A673 (cell line): ENCODE results near the gene NR2E1. TPM values are rescaled to one million over a fixed set of nuclear protein-coding genes. Genes with fewer than 3 reads are reported as not detected.

Source experiments
- BruUV-seq: library from RNA; stranded (reverse); fragments of 400-500 nt; replicated peaks from 2 replicates; lab custom pipeline; 2021; lab: Mats Ljungman, UMichigan
- CTCF ChIA-PET: fragments of 300-600 bp; sonication (Branson Sonifier 250); formaldehyde crosslinking; loops from one replicate; lab custom pipeline; 2022; ENCODE audit warnings: antibody characterized with exemption; lab: Charles Lee
- POLR2A ChIA-PET: fragments of 300-600 bp; sonication (Branson Sonifier 250); formaldehyde crosslinking; loops from one replicate; lab custom pipeline; 2022; ENCODE audit warnings: antibody characterized with exemption; ENCODE audit not compliant: low non-redundant PET; lab: Charles Lee
- DNase-seq: peaks from one replicate; pipeline ENCODE4 v3.0.0-alpha.2; 2015; ENCODE audit warnings: low spot score
- H3K27ac ChIP-seq: fragments of 200-600 bp; sonication (generic); 2 replicates; pipeline ENCODE4 v1.5.1; 2016; ENCODE audit warnings: mixed run types, low read depth, mild to moderate bottlenecking, mixed read lengths, antibody characterized with exemption, low read length; ENCODE audit not compliant: poor library complexity, severe bottlenecking
- H3K27me3 ChIP-seq: fragments of 200-600 bp; sonication (generic); replicated peaks from 2 replicates; pipeline ENCODE4 v1.6.1; 2017; ENCODE audit warnings: mixed run types, low read depth, mild to moderate bottlenecking, mixed read lengths, antibody characterized with exemption, low read length; ENCODE audit not compliant: insufficient read depth, poor library complexity
- H3K36me3 ChIP-seq: fragments of 200-600 bp; sonication (generic); 2 replicates; pipeline ENCODE4 v1.6.1; 2016; ENCODE audit warnings: mixed run types, mild to moderate bottlenecking, mixed read lengths, antibody characterized with exemption, low read length; ENCODE audit not compliant: insufficient read depth, poor library complexity, severe bottlenecking
- H3K4me1 ChIP-seq: fragments of 200-600 bp; sonication (generic); 2 replicates; pipeline ENCODE4 v1.6.1; 2017; ENCODE audit warnings: mixed run types, mild to moderate bottlenecking, mixed read lengths, antibody characterized with exemption, low read length; ENCODE audit not compliant: insufficient read depth, poor library complexity, severe bottlenecking
- H3K4me3 ChIP-seq: fragments of 200-600 bp; sonication (generic); 2 replicates; pipeline ENCODE4 v1.5.1; 2016; ENCODE audit warnings: low read depth, mixed run types, mild to moderate bottlenecking, mixed read lengths, low read length; ENCODE audit not compliant: poor library complexity, severe bottlenecking
- H3K9me3 ChIP-seq: fragments of 200-600 bp; sonication (generic); 2 replicates; pipeline ENCODE4 v1.6.1; 2016; ENCODE audit warnings: mixed run types, low read depth, mild to moderate bottlenecking, mixed read lengths, antibody characterized with exemption, low read length; ENCODE audit not compliant: poor library complexity, severe bottlenecking
- CTCF ChIP-seq: fragments of 300-800, 200-600 bp; sonication (generic); conservative IDR thresholded peaks from 2 replicates; pipeline ENCODE4 v1.5.1; 2017; ENCODE audit warnings: low read depth, mild to moderate bottlenecking, antibody characterized with exemption, low read length, moderate library complexity, mixed read lengths
- EZH2 ChIP-seq: fragments of 200-600 bp; sonication (generic); IDR thresholded peaks from 2 replicates; pipeline ENCODE4 v1.6.1; 2017; ENCODE audit warnings: borderline replicate concordance, low read depth, mild to moderate bottlenecking, mixed read lengths, antibody characterized with exemption, low read length; ENCODE audit not compliant: poor library complexity, severe bottlenecking
- intact Hi-C: fragments of 100-400 bp; cut with micrococcal nuclease; formaldehyde crosslinking; loops from one replicate; pipeline ENCODE4 v1.10.0; 2022; ENCODE audit not compliant: unreplicated experiment
- total RNA-seq: library from RNA; stranded (reverse); gene quantifications from 2 replicates; pipeline ENCODE4 v1.2.3, GENCODE V29; 2021

NR2E1 gene
- total RNA-seq, 1 experiment from 2014 or later = not detected

DNA sequence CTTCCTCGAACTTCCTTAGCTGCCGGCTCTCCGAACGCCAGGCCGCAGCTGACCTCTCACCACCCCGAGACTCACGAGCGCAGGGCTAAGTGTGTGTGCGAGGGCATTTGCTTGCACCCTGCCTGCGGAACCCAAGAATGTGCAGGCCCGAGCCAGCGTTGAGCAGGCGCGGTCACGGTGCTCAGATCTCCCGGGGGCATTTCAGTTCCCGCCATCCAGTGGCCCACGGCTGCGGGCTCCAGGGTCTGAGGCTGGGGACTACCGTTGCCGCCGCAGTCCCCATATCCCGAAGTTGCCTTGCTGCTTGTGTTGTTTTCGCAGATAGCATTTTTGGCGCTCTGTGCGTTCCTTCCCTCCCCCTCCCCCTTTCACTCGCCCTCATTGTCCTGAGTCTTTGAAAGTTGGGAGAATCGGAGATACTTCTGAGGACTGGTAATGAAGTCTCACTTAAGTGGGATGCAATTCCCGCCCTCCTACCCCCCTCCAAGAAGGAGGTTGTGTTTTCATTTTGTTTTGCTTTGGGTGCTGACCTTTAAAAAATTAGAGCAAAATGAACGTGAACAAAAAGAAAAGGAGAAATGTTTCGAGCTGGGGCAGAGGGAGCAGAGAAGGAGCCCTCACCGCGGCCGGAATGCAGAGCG lies 1.7 kb downstream of the NR2E1 start:
- TF ChIP-seq EZH2 (no peak), CTCF (no peak)
- intact Hi-C loops = no loop called here
- POLR2A ChIA-PET = no interaction called here
- H3K9me3 ChIP-seq = no peaks in the 10 kb centered on the region
- CTCF ChIA-PET = no interaction called here
- H3K4me3 ChIP-seq = no peak overlapping the region
- peaks cover 100% of the 10 kb centered on the region for H3K27me3 ChIP-seq
- H3K4me1 ChIP-seq = peaks cover 26% of the 10 kb centered on the region
- BruUV-seq = no TSS peak
- no peak for DNase-seq
- H3K36me3 ChIP-seq = no peaks in the 10 kb centered on the region
- no peak overlapping the region for H3K27ac ChIP-seq

DNA sequence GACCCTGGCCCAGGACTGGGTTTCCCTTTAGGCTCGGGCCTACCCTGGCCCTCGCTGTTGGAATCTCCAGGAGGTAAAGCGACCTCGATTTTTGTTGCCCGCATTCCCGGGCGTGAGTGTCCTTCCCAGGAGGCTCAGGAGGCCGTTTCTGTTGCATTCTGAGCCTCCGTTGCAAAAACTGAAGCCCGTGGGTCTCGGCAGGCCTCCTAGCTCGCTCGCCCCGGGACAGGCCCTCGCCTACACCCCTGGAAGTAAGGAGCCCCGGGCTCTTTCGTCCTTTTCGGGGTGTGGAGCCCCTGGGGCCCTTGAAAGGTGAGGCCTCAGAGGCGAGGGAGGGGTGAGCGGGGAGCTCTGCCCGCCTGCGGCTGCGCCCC lies 2.3 kb downstream of the NR2E1 start:
- H3K27ac ChIP-seq = no peak overlapping the region
- BruUV-seq = no TSS peak
- no peak for DNase-seq
- H3K4me1 ChIP-seq = peaks cover 26% of the 10 kb centered on the region
- no peaks in the 10 kb centered on the region for H3K9me3 ChIP-seq
- ChIA-PET POLR2A (no interaction called here), CTCF (no interaction called here)
- TF ChIP-seq EZH2 = no peak
- TF ChIP-seq CTCF = no peak
- H3K4me3 ChIP-seq = no peak overlapping the region
- peaks cover 100% of the 10 kb centered on the region for H3K27me3 ChIP-seq
- intact Hi-C loops = no loop called here
- no peaks in the 10 kb centered on the region for H3K36me3 ChIP-seq

DNA sequence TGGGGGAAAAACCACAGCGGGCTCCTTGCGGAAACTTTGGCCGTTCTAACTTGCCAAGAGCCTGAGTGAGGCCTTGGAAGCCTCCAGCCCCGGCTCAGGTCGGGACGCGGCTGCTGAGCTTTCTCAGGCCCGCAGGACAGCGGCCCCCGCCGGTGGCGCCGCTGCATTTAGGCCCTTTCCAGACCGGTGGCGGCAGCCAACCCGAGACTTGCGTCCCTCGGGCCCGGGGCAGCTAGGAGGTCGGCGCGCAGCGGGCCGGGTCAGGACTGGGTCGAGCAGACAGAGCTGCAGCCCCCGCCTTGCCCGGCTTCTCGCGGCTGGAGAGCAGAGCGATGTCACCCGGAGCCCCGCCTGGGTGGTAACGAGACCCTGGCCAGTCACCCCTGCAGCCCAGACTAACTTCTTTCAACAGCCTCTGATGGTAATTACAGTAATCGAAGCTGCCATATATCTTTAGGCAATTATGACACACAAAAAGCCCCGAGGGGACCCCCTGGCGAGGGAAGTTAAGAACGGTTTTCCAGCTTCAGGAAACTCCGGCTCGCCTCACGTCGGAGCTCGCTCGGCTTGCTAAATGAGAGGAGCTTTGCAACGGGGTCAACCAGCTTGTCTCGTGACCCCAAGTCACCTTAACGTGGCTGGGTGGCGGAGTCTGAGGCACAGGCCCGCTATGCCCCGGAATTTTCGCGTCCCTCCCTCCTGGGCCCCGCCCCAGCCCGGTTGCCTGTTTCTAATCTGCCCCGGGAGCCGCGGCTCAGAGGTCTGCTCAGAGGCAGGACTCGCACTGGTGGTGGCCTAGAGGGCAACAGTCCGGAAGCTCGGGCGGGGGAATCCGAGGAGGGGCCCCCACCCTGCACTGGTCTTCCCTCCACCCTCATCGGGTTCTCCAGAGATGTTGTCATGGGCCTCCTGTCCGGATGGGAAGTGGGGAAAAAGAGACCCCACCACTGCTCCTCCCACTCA lies 3.0 kb downstream of the NR2E1 start:
- no peaks in the 10 kb centered on the region for H3K36me3 ChIP-seq
- H3K9me3 ChIP-seq = no peaks in the 10 kb centered on the region
- no TSS peak for BruUV-seq
- H3K4me1 ChIP-seq = peaks cover 26% of the 10 kb centered on the region
- no peak overlapping the region for H3K27ac ChIP-seq
- ChIA-PET POLR2A (no interaction called here), CTCF (no interaction called here)
- TF ChIP-seq CTCF (0 out of 2 replicates have a peak, but pooled peaks have one; percentile 19), EZH2 (peak; percentile 74)
- peak; percentile 51 for DNase-seq
- peak overlapping the region; percentile 11 for H3K4me3 ChIP-seq
- intact Hi-C loops = no loop called here
- peaks cover 100% of the 10 kb centered on the region for H3K27me3 ChIP-seq
